HL-60 (cell line): ENCODE data around the gene PHF13.

Experiments
- DNase-seq, 2 experiments: peaks; one replicate each; pipeline ENCODE4 v3.0.0-alpha.2; 2010 to 2020; ENCODE audit warnings: low read depth in 1 of 2, low spot score in 1 of 2
- H3K27ac ChIP-seq: fragments of 250-450 bp; sonication (Bioruptor Pico); replicated peaks from 2 replicates; pipeline ENCODE4 v1.5.1; 2020; ENCODE audit warnings: mild to moderate bottlenecking, moderate library complexity
- H3K27me3 ChIP-seq: fragments of 250-450 bp; sonication (Bioruptor Pico); 2 replicates; pipeline ENCODE4 v1.5.1; 2021; ENCODE audit warnings: mild to moderate bottlenecking, moderate library complexity; ENCODE audit not compliant: insufficient read depth, poor library complexity, severe bottlenecking
- H3K4me3 ChIP-seq: replicated peaks from 2 replicates; pipeline ENCODE4 v1.5.1; 2011; ENCODE audit warnings: mild to moderate bottlenecking, control low read depth, low read length; ENCODE audit not compliant: insufficient read depth
- GABPA ChIP-seq: IDR thresholded peaks from 2 replicates; pipeline ENCODE4 v1.6.1; 2012; ENCODE audit warnings: low read depth
- POLR2AphosphoS5 ChIP-seq: IDR thresholded peaks from 2 replicates; pipeline ENCODE4 v1.6.1; 2012; ENCODE audit warnings: low read depth
- SPI1 ChIP-seq: IDR thresholded peaks from 2 replicates; pipeline ENCODE4 v1.6.1; 2012; ENCODE audit warnings: low read depth, mild to moderate bottlenecking, borderline replicate concordance
- TF ChIP-seq, protein P1 (sequence below): IDR thresholded peaks from 2 replicates; pipeline ENCODE4 v1.6.1; 2012; ENCODE audit warnings: low read depth; ENCODE audit not compliant: insufficient replicate concordance
- TF ChIP-seq, protein P2 (sequence below): IDR thresholded peaks from one replicate; pipeline ENCODE4 v1.5.1; 2011; ENCODE audit warnings: low read length, control low read depth, inconsistent platforms; ENCODE audit not compliant: insufficient read depth

PHF13 gene

DNA sequence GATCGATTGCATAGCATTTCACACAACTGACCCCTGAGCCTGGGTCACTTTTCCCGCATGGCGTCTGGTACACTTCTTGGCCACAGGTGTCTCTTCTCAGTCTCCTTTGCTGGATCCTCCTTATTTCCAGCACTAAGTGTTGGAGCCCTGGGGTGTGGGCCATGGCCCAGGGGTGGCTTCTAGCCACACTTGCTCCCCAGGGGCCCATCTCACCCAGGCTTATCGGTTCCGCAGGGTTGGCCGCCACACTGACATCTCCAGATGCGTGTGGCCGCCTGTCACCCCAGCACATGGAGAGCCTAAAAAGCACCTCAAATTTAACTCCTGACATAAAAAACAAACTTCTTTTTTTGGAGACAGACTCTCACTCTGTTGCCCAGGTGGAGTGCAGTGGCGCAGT, 13.5 kb downstream of the PHF13 start:
- Histone ChIP-seq H3K27ac (no peak overlapping the region), H3K27me3 (no peaks in the 10 kb centered on the region), H3K4me3 (no peak overlapping the region)
- TF ChIP-seq SPI1 (no peak), POLR2AphosphoS5 (no peak), GABPA (no peak)
- TF ChIP-seq, protein P1, sequence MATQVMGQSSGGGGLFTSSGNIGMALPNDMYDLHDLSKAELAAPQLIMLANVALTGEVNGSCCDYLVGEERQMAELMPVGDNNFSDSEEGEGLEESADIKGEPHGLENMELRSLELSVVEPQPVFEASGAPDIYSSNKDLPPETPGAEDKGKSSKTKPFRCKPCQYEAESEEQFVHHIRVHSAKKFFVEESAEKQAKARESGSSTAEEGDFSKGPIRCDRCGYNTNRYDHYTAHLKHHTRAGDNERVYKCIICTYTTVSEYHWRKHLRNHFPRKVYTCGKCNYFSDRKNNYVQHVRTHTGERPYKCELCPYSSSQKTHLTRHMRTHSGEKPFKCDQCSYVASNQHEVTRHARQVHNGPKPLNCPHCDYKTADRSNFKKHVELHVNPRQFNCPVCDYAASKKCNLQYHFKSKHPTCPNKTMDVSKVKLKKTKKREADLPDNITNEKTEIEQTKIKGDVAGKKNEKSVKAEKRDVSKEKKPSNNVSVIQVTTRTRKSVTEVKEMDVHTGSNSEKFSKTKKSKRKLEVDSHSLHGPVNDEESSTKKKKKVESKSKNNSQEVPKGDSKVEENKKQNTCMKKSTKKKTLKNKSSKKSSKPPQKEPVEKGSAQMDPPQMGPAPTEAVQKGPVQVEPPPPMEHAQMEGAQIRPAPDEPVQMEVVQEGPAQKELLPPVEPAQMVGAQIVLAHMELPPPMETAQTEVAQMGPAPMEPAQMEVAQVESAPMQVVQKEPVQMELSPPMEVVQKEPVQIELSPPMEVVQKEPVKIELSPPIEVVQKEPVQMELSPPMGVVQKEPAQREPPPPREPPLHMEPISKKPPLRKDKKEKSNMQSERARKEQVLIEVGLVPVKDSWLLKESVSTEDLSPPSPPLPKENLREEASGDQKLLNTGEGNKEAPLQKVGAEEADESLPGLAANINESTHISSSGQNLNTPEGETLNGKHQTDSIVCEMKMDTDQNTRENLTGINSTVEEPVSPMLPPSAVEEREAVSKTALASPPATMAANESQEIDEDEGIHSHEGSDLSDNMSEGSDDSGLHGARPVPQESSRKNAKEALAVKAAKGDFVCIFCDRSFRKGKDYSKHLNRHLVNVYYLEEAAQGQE = no peak
- TF ChIP-seq, protein P2, sequence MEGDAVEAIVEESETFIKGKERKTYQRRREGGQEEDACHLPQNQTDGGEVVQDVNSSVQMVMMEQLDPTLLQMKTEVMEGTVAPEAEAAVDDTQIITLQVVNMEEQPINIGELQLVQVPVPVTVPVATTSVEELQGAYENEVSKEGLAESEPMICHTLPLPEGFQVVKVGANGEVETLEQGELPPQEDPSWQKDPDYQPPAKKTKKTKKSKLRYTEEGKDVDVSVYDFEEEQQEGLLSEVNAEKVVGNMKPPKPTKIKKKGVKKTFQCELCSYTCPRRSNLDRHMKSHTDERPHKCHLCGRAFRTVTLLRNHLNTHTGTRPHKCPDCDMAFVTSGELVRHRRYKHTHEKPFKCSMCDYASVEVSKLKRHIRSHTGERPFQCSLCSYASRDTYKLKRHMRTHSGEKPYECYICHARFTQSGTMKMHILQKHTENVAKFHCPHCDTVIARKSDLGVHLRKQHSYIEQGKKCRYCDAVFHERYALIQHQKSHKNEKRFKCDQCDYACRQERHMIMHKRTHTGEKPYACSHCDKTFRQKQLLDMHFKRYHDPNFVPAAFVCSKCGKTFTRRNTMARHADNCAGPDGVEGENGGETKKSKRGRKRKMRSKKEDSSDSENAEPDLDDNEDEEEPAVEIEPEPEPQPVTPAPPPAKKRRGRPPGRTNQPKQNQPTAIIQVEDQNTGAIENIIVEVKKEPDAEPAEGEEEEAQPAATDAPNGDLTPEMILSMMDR = no peak
- DNase-seq = no peak

DNA sequence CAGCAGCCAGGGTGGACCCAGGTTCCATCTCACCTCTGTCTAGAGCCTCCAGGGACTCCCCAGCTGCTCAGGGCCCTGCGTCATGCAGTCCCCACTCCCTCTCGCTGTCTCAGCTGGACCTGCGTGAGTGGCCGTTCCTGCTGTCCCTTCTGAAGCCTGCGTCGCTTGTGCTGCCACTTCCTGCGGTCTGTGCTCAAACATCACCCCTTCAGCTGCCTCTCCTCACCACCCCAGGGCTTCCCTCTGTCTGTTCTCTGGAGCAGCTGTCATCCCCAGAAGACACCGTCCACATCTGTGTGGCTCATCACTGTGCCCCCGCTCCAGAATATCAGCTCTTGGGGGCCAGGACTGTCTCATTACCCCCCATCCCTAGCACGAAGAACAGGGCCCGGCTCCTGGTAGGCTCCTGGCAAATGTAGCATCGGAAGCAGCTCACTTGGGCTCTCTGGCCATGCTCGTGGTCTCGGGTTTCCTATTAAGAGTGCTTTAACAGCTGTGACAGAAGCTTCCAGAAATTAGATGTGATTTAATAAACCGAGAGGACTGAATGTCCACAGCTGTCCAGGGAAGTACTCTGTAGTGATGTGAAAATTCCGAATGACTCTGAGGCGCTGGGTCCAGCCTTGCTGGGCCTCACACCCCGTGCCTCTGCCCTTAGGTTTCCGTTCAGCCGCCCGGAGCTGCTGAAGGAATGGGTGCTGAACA, 14.5 kb downstream of the PHF13 start:
- DNase-seq = no peak
- Histone ChIP-seq H3K4me3 (no peak overlapping the region), H3K27ac (no peak overlapping the region), H3K27me3 (no peaks in the 10 kb centered on the region)
- TF ChIP-seq GABPA (no peak), POLR2AphosphoS5 (no peak), SPI1 (no peak)

DNA sequence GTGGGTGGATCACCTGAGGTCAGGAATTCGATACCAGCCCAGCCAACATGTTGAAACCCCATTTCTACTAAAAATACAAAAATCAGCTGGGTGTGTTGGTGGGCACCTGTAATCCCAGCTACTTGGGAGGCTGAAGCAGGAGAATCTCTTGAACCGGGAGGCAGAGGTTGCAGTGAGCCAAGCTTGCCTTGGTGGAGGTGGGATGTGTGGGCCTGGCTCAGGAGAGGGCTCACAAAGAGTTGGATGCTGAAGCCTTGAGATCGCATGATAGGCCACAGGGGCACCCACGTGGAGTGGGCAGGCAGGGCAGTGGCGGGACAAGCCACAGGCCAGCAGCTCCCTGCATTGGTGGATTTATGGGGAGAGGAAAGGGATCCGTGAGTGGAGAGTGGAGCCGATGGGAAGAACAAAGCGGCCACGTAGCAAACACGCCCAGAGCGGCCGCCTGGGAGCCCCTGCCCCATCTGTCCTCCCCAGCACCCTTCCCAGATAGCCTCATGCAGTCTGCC, 15.5 kb downstream of the PHF13 start:
- TF ChIP-seq, protein P1 = no peak
- TF ChIP-seq GABPA (no peak), POLR2AphosphoS5 (no peak), SPI1 (no peak)
- TF ChIP-seq, protein P2 = no peak
- Histone ChIP-seq H3K27me3 (no peaks in the 10 kb centered on the region), H3K4me3 (no peak overlapping the region), H3K27ac (no peak overlapping the region)
- no peak for DNase-seq

DNA sequence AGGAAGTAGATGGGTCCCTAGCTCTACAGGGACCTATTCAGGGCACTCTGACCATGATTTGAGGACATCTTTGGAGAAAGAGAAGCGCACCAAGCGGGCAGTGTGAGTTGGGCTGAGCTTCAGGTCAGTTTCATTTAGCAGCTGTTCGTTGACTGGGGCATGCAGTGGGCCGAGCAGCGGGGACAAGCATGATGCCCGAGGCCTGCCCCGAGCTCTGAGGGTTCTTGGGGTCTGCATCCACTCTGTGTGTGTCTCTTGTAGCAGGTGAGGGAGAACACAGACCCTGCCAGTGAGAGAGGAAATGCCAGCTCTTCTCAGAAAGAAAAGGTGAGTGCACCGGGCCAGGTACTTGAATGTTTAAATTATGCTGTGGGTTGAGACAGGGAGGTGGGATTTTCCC, 16.5 kb downstream of the PHF13 start:
- H3K4me3 ChIP-seq = no peak overlapping the region
- TF ChIP-seq GABPA (no peak), SPI1 (no peak), POLR2AphosphoS5 (no peak)
- TF ChIP-seq, protein P2 = no peak
- TF ChIP-seq, protein P1 = no peak

More for the DNA sequence above, 16.5 kb downstream of the PHF13 start:
- H3K27ac ChIP-seq = no peak overlapping the region
- H3K27me3 ChIP-seq = no peaks in the 10 kb centered on the region
- DNase-seq = no peak
